ENCODE measurements around the gene OSM. TPM values are rescaled to one million over a fixed set of nuclear protein-coding genes. Genes with fewer than 3 reads are reported as not detected.
A peak's percentile ranks its signal among the peaks of the same experiment; 100 is the strongest.

Gene OSM
- total and polyA plus RNA-seq, 2 experiments from 2014 or later: 1.5 TPM; not detected in 1

DNA sequence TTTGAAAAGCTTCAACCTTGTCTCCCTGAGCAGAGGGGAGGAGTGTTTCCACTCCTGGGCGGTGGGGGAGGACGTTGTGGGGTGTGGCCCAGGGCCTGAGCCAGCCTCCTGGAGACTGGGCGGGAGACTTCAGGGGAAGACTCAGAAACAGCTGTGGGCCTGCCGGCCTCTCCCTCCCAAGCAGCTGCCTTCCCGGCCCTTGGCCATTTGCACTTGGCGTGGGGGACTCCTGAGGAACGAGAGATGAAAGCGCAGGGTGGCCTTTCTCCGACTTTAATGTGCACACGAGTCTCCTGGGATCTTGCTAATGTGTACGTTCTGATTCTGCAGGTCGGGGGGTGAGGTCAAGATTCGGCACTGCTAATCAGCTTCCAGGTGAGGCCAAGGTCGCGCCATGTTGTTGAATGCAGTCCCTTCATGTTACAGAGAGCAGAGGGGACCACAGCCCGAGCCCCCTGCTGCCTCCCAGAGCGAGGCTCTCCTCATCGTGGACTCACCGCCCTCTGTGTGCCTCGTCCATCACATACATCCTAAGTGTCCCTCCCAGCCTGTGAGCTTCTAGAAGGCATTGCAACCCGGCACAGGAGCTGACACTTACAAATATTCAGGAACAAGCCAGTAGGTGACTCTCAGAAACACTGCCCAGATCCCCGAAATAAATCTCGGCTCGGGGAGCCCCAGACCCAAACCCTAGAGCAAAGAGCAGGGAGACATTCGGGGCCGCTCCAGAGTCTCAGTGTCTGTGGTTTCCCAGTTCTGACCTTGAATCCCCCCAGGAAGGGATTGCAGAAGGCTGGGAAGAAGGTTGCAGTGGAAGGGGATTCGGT lies 27.8 kb downstream of the OSM start:
- H3K27me3 ChIP-seq: no peaks in the 10 kb centered on the region
- TF ChIP-seq EZH2phosphoT487 (IDR thresholded peaks at IDR 0.05; ENCODE audit: low read depth, severe bottlenecking, unreplicated experiment): no peak
- TF ChIP-seq EZH2 (IDR thresholded peaks at IDR 0.05; ENCODE audit: borderline replicate concordance): no peak
- no peak overlapping the region for H3K4me3 ChIP-seq
- H3K9me2 ChIP-seq (replicated peaks; ENCODE audit: insufficient read depth): no peaks in the 10 kb centered on the region
- H3K27ac ChIP-seq: peak overlapping the region; percentile 85
- H3K79me2 ChIP-seq: no peaks in the 10 kb centered on the region
- H2AFZ ChIP-seq: no peak overlapping the region
- 71% methylated on average over 26 of the region's 27 CpGs for WGBS (ENCODE audit: low lambda C conversion rate, missing lambda C conversion rate)
- DNase-seq (ENCODE audit: low spot score): peak; percentile 84
- no peaks in the 10 kb centered on the region for H3K36me3 ChIP-seq (replicated peaks; ENCODE audit: insufficient read depth, low read depth)
- no peak overlapping the region for H3K4me2 ChIP-seq
- peaks cover 26% of the 10 kb centered on the region for H3K4me1 ChIP-seq (ENCODE audit: insufficient read depth)
- no peaks in the 10 kb centered on the region for H3K9me3 ChIP-seq (ENCODE audit: low read depth)
- no peaks in the 10 kb centered on the region for H4K20me1 ChIP-seq (ENCODE audit: insufficient read depth, poor library complexity, severe bottlenecking)

DNA sequence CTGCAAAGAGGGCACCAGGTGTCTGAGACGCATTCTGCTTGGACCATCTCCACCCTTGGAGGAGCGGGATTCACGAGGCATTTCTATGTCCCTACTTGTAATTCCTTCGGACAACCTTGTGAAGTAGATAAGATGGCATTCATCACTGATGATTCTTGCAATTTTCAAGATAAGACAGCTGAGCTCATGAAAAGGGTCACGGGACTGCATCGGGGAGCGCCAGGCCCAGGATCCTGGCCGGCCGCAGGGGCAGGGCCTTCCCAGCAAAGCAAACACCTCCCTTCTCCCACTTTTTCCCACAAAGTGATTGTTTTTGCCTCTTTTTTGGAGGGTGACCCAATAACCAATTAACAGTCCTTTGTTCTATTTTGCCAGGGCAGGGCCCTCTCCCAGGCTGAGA lies 28.5 kb downstream of the OSM start:
- DNase-seq (ENCODE audit: low spot score): no peak
- 85% methylated on average over 9 of the region's 9 CpGs for WGBS (ENCODE audit: low lambda C conversion rate, missing lambda C conversion rate)
- Histone ChIP-seq H3K4me1 (ENCODE audit: insufficient read depth) (peaks cover 30% of the 10 kb centered on the region), H3K36me3 (replicated peaks; ENCODE audit: insufficient read depth, low read depth) (no peaks in the 10 kb centered on the region), H2AFZ (no peak overlapping the region), H3K27ac (peak overlapping the region; percentile 85), H3K4me3 (no peak overlapping the region), H3K9me3 (ENCODE audit: low read depth) (no peaks in the 10 kb centered on the region), H3K4me2 (no peak overlapping the region), H3K27me3 (no peaks in the 10 kb centered on the region), H3K9me2 (replicated peaks; ENCODE audit: insufficient read depth) (no peaks in the 10 kb centered on the region), H4K20me1 (ENCODE audit: insufficient read depth, poor library complexity, severe bottlenecking) (no peaks in the 10 kb centered on the region), H3K79me2 (no peaks in the 10 kb centered on the region)
- TF ChIP-seq, protein P1, sequence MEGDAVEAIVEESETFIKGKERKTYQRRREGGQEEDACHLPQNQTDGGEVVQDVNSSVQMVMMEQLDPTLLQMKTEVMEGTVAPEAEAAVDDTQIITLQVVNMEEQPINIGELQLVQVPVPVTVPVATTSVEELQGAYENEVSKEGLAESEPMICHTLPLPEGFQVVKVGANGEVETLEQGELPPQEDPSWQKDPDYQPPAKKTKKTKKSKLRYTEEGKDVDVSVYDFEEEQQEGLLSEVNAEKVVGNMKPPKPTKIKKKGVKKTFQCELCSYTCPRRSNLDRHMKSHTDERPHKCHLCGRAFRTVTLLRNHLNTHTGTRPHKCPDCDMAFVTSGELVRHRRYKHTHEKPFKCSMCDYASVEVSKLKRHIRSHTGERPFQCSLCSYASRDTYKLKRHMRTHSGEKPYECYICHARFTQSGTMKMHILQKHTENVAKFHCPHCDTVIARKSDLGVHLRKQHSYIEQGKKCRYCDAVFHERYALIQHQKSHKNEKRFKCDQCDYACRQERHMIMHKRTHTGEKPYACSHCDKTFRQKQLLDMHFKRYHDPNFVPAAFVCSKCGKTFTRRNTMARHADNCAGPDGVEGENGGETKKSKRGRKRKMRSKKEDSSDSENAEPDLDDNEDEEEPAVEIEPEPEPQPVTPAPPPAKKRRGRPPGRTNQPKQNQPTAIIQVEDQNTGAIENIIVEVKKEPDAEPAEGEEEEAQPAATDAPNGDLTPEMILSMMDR (IDR thresholded peaks at IDR 0.05; ENCODE audit: poor library complexity): no peak
- TF ChIP-seq EZH2 (IDR thresholded peaks at IDR 0.05; ENCODE audit: borderline replicate concordance): no peak

DNA sequence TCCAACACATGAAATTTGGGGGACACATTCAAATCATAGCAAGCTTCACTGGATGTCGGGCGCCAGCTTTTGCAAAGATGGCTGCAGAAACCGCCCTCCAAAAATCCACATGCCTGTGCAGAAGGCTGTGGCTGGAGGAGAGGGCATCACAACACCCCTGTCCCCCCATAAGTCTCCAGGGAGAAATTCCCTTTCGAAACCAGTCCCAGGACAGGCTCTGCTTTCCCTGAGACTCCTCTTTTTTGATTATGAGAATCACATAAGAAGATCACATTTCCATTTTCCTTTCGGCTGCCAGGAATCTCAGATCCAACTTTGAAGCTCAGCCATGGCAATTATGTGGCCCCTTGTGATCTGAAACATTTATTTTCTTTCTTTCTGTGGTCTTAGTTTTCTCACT lies 29.8 kb downstream of the OSM start:
- H4K20me1 ChIP-seq (ENCODE audit: insufficient read depth, poor library complexity, severe bottlenecking): no peaks in the 10 kb centered on the region
- no peak for DNase-seq (ENCODE audit: low spot score)
- no peaks in the 10 kb centered on the region for H3K36me3 ChIP-seq (replicated peaks; ENCODE audit: insufficient read depth, low read depth)
- H3K27me3 ChIP-seq: no peaks in the 10 kb centered on the region
- WGBS (ENCODE audit: low lambda C conversion rate, missing lambda C conversion rate): 93% methylated on average over 5 of the region's 5 CpGs
- H3K27ac ChIP-seq: peak overlapping the region; percentile 87
- H2AFZ ChIP-seq: no peak overlapping the region
- peaks cover 33% of the 10 kb centered on the region for H3K4me1 ChIP-seq (ENCODE audit: insufficient read depth)
- no peaks in the 10 kb centered on the region for H3K9me3 ChIP-seq (ENCODE audit: low read depth)
- no peaks in the 10 kb centered on the region for H3K79me2 ChIP-seq
- TF ChIP-seq, protein P1 (IDR thresholded peaks at IDR 0.05; ENCODE audit: poor library complexity): no peak
- no peak for TF ChIP-seq EZH2 (IDR thresholded peaks at IDR 0.05; ENCODE audit: borderline replicate concordance)
- TF ChIP-seq EZH2phosphoT487 (IDR thresholded peaks at IDR 0.05; ENCODE audit: low read depth, severe bottlenecking, unreplicated experiment): no peak
- H3K4me2 ChIP-seq: no peak overlapping the region
- H3K4me3 ChIP-seq: no peak overlapping the region
- H3K9me2 ChIP-seq (replicated peaks; ENCODE audit: insufficient read depth): no peaks in the 10 kb centered on the region

- peak; percentile 55 for DNase-seq (ENCODE audit: low spot score)
- Histone ChIP-seq H3K27me3 (no peaks in the 10 kb centered on the region), H2AFZ (no peak overlapping the region), H3K4me2 (peak overlapping the region; percentile 36), H3K9me2 (replicated peaks; ENCODE audit: insufficient read depth) (no peaks in the 10 kb centered on the region), H3K4me3 (no peak overlapping the region), H4K20me1 (ENCODE audit: insufficient read depth, poor library complexity, severe bottlenecking) (no peaks in the 10 kb centered on the region), H3K36me3 (replicated peaks; ENCODE audit: insufficient read depth, low read depth) (no peaks in the 10 kb centered on the region), H3K27ac (peak overlapping the region; percentile 87), H3K4me1 (ENCODE audit: insufficient read depth) (peaks cover 33% of the 10 kb centered on the region), H3K79me2 (no peaks in the 10 kb centered on the region), H3K9me3 (ENCODE audit: low read depth) (no peaks in the 10 kb centered on the region)
- TF ChIP-seq, protein P1 (IDR thresholded peaks at IDR 0.05; ENCODE audit: poor library complexity): no peak
- TF ChIP-seq EZH2 (IDR thresholded peaks at IDR 0.05; ENCODE audit: borderline replicate concordance) (no peak), EZH2phosphoT487 (IDR thresholded peaks at IDR 0.05; ENCODE audit: low read depth, severe bottlenecking, unreplicated experiment) (no peak)
- WGBS (ENCODE audit: low lambda C conversion rate, missing lambda C conversion rate): 46% methylated on average over 10 of the region's 10 CpGs
Observed at GRCh38 chr22:30235687-30236170, 30.9 kb downstream of the OSM start.

Data from hepatocyte (in vitro differentiated cells).